Measurements from ENCODE around the gene CEP112.

- no peak for TF ChIP-seq POLR2A (IDR thresholded peaks at IDR 0.05; ENCODE audit: low read length)
- TF ChIP-seq GATA1 (IDR thresholded peaks at IDR 0.05; ENCODE audit: low read depth, low read length) = no peak
Measured at GRCh38 chr17:65759532-65759931, 432.4 kb downstream of the CEP112 start.

Measured in erythroblast (primary cell).